NCI-H1694 treated with DMSO at 0.1 percent for 48 hours (cell line): ENCODE results near the gene IGF1.

Experiments
- DNase-seq: peaks from one replicate; lab custom pipeline; 2025; lab: John Stamatoyannopoulos, UW

Gene IGF1

DNA sequence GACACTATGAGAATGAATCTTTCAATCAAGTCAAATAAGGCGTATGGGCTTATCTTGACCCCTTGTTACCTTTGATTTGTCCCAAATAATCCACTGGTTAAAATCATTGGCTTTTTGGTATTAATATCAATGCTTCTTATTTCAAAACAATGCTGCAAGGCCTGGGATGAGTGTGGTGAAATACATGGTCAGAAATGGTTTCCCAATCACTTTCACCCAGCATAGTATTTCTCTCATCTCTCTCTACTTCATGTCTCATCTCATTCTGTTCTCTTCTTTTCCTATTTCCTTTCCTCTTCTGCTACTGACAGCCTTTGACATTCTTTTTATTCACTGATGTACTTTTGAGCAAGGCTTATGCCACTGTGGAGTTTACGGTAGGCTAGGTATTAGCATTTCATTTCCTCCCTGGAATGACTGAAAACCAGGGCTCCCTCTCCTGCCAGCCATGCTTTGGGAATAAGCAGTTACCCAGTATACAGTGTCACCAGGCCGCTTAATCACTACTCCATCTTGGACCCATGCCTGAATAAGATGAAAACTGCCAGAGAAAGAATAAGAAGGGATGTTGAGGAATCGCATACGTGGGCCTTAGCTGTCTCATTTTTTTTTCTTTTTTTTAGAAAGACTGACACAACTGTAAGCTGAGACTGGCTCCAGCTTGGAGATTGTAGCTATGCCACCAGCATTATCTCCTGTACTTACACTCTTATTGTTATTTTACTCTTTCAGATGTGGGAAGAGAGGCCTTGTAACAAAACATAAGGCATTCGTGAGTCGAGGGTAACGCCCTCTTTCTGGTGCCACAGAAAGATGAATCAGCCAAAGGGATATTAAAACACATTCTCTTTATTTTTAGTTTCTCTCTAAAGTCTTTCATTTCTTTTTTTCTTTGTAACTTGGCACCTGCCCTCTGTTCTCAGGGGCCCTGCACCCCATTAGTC is 53.5 kb downstream of the IGF1 start:
- DNase-seq = no peak

DNA sequence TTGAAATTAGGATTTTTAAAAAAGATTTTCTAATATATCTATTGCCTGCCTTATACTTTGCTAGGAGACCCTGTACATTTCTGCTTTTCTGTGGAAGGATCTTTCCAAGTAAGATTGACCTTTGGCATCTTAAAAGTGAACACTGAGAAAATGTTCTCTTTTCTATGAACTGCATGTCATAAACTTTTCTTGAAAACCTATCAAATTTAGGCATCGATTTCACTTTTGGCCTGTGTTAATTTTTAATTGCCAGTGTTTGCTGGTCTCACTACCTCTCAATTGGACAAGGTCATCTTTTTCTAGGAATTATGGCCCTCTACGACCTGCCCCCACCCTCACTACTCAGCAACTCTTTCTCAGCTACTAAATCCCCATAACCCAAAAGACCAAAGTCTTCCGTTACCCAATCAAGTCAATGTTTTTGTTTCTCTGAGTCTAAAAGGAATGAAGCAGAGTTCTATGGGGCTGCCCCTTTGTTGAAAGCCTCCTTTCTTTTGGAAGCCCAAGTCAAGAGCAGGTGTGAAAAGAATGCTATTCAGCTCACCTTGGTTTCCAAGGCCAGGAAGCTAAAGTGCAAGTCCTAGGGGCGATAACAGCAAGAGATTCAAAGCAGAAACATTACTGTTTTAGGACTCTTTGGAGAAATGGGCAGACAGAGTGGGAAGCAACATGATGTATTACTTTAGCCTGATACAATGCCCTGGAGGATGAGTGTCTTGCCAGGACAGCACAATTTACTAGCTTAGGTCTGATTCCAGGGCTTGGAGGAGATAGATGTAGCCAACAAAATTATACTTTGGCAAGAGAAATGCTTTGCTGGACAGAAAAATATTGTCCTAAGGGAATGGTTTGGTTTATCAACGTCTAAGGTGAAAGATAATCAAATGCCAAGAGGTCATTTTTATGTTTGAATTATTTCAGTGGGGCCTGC is 55.0 kb downstream of the IGF1 start:
- no peak for DNase-seq

DNA sequence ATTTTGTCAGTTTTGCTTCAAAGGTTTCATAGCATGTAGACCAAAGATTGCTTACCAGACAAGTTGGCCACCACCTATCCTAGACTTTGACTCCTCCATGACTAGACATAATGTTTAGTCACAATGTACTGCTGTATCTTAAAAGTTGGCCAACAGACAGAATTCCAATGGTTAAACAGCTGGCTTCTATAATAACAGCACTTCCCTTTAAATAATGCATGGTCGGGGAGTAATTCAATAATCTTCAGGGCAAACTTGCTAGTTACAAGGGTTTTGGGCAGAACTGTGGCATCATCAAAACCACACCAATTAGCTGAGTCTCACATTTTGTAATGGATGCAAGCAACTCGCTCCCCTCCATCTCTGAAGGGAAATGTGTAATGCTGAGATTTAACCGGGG is 56.9 kb downstream of the IGF1 start:
- no peak for DNase-seq

DNA sequence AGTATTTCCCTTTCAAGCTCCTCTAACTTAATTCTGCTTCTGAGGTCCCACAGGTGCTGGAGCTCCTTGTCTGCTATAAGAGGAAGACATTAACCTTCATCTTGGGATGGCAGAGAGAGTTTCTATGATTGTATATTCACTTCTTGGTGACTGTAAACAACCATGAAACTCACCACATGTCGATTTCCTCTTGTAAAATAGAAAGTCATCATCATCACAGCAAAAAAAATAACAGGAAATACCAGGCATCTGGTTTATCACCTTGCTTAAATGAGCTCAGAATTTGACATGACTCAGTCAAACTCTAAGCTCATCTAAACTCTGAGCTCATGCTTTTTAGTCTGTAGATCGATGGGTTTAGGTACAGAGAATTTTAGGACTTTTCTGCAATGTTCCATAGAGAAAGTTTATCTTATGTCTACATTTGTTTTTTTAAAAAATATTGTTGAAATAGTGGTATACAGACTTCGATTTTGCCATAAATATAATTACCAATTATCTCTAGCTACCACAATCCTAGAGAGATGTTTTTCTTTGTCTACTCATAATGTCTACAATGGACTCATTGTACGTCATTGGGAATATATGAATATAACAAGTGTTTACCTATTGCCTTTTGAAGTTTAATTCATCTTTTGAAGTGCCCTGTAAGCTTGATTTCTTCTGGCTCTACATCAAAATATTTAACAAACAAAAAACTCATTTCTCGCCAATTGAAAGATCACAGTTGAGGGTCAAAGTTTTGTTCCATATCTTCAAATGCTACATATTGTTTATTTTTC is 58.4 kb downstream of the IGF1 start:
- DNase-seq = no peak

DNA sequence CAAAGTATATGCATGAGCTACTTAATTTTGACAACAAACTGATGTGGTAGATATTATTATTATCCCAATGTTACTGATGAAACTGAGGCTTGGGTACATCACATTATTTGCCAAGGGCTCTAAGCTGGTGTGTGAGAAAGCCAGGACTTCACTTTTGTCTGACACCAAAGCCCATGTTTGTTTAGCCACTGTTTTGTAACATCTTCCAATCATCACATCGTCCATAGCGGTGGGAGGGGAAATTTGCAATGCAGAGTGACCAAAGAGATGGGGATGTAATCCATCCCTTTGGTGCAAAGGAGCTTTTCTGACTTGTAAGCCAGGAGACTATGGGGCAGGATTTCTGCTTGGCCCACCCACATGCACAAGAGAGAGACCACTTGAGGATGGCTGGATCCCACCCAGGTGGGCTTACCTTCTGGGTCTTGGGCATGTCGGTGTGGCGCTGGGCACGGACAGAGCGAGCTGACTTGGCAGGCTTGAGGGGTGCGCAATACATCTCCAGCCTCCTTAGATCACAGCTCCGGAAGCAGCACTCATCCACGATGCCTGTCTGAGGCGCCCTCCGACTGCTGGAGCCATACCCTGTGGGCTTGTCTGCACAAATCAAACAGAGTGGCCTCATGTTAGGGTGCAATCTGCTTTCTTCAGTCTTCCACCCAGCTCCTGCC is 61.1 kb downstream of the IGF1 start:
- no peak for DNase-seq

DNA sequence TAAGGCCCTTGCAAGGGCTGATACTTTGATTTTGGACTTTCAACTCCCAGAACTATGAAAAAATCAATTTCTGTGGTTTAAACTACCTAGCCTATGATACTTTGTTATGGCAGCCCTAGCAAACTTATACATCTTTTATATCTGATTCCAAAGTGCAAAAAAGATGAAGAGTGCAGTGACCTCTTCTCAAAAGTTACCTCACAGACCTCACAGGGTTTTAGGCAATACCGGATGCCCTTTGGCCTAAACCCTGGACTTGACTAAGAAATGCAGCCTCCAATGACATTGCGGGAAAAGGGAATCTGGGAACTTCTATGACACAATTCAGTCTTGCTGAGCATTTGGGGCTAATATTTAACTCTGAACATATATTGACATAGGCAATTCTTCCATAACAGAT is 63.3 kb downstream of the IGF1 start:
- DNase-seq = no peak

DNA sequence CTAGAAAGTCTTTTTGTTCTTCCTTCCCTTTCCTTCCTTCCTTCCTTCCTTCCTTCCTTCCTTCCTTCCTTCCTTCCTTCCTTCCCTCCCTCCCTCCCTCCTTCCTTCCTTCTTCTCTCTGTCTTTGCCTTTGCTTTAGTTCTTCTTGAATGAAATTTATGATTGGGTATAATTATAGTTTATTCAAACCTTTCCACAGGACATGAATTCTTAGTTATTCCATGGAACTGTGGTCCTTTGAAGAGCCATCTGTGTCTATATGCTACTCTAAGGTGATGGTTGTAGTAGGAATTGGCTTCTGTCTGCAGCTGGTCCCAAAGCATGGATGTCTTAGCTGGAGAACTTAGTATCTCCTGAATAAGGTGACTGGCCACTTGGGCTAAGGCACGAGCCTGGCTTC is 64.8 kb downstream of the IGF1 start:
- DNase-seq = no peak

DNA sequence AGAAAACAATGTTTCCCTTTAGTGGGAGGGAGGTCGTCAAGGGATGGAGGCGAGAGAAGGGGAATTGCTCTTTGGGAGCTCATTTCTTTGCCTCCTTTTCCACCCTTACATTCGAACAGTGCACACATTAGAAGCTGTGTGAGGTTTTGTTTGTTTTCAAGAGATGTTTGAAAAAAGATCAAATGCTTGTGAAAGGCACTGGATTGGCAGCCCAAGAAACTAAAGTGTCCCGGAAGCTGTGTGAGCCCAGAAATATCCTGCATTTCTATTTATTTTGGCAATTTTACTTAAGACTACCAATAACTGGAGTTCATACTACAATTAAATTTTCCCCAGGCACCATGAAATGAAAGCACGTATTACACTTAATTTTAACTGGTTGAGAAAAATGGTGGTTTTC is 67.0 kb downstream of the IGF1 start:
- no peak for DNase-seq

DNA sequence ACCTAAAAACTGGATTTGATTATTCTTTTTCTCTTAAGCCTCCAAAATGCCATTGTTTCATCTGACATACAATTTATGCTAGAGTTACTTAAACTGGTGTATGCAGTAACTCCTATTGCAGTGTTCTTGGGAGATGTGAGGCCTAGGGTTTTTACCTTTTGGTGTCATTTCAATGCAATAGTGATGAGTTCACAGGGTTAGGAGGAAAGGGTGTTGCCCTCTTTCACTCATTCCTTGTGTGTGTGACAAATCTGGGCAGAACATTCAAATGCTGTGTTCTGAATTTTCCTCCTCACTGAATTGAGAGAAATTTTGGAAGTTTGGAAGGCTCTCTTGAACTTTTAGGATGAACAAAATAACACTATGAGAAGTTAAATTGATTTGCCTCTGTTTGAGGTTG is 69.9 kb downstream of the IGF1 start:
- no peak for DNase-seq

DNA sequence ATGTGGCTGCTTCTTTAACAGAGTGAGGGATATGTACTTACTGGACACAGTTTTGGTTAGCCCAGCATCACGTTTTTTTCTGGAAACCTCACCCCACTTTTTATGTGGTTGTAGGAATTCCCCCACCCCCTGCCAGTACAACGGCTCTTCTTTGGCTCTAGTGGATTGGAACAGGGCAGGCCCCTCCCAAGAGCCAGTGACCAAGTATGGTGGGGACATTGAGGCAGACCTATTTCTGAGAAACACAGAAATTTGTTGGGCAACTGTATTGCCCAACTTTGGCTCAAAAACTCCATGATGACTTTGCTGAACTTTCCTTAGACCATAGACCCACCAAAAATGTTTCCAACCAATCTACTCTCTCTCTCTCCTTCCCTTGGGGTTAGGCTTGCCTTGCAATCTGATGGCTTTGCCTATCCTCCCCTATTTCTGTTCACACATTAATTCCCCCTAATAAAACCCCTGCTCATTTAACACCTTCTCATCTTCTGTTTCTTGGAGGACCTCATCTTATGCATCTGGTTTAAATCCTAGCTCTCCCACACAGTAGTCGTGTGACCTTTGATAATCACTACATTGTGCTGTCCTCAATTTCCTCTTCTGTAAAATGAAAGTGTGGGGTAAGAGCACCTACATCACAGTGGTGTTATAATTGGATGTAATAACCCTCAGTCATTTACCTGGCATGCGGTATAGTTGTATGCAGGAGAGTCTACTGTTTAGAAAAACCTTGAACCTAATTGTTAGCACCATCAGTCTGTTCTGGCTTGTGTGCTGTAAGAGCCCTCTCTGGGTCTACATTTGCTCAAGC is 71.7 kb downstream of the IGF1 start:
- no peak for DNase-seq

DNA sequence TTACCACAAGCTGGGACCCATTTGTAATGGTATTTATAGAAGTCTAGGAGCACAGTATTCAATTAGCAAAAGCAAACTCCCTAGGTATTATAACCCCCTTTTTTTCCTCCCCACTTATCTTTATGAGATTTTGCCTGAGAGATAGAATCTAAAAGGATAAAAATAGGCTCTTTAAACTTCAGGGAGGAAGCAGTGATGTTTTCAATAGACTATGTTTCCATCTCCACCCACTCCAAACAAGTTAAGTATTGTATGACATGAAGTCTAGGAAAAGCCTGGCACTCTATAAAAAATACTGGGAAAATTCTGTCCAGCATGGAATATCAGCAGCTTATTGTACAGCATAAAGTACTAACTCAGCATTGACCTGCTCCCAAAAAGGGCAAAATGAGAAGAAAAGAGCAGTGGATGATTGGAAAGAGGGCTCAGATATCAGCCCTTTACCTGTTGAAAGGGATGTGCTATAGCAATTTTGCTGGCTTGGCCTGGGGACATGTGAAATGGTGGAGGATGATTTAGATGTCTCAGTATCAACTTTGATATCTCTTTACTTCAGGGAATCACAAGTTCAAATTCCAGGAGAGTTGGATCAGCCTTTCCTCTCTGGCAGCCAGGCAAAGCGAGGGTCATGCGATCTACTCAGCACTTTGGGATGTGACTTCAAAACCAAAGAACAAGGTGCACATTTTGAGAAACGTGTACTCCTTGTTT is 72.4 kb downstream of the IGF1 start:
- DNase-seq = no peak

DNA sequence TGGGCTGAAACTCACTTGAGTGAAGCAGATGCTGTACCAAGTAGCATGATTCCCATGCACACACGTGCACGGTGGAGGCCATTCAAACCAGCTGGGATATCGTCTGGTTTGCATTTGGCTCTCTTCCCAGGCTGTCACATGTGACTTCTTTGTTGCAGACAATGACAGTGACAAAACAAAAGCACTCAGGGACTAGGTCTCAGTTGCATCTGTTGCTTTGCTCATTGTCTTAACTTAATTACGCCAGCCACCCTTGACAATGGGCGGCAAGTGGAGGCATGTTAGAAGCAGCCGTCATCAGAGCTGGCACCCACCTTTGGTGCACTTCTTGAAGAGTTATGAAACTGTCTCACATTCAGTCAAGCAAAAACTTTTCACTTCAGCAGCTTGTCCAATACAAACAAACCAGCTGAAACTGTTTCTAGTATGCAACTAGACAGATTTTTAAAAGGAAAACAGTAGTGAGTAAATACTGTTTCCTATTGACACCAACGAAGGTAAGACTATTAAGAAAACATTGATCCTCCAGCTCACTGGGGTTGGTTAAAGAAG is 74.3 kb downstream of the IGF1 start:
- DNase-seq = peak; percentile 80

DNA sequence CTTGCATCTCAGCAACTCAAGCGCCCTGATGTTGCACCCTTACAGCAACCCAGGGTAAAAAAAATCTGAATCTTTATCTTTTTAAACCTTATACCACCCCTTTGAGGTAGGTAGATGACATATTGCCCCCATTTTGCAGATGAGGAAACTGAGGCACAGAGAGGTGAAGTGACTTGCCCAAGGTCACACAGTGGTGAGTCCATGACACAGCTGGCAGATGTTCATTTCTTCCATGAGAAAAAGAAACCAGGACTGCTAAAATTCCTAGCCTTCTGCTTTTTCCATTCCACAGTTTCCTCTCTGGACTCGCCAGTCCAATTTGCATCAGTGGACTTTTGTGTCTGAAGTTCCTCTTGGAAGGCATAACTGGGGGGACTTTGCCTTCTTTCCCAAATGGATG is 79.3 kb downstream of the IGF1 start:
- no peak for DNase-seq

DNA sequence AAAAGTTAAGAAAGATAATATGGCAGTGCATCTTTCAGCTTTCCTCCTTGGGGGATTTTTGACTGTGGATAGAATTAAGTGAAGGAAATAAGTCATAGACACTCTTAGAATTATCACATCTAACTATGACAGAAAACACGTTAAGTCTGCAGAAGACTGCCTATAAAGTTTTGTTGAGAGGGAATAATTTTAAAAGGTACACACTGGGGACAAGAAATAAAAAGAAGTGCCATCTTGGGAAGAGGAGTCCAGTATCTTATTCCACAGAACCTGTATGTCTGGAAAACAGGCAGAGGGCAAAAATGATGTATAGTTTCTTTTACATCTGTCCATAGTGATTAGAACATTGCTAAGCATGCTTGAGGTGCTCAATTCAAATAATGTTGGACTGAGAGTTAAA is 80.7 kb downstream of the IGF1 start:
- DNase-seq = no peak

DNA sequence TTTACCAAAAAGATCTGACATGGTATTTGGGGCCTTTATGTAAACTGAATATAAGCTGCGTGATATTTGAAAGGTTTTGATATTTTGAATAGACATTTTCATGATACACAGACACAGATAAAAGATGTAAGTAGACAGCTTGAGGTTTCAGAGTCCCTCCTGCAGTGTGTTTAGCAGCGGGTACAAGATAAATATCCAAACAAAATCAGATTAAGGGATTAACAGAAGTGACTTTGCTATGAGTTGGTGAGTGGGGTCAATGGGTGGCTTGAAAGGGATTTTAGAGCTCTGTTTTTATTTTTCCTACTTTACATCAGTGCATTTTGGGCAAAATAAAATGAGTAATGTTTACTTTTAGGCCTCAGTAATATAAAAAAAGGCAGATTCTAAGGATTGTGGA is 84.1 kb downstream of the IGF1 start:
- no peak for DNase-seq

DNA sequence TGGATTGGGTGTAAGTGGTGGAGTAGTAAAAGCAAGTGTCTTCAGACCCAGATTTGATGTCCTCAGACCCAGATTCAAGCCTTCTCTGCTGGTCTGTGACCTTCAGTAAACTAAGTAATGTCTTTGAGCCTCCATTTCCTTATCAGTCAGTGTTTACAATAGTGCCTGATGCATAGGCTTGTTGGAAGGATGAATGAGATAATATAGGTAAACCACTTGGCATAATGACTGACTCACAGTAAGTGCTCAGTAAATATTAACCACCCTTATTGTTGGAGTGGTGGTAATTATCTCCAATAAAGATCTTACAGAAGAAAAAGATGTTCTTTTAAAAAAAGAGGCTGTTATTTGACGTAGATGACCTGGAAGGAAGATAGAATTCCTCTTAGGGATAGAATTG is 86.2 kb downstream of the IGF1 start:
- DNase-seq = no peak

DNA sequence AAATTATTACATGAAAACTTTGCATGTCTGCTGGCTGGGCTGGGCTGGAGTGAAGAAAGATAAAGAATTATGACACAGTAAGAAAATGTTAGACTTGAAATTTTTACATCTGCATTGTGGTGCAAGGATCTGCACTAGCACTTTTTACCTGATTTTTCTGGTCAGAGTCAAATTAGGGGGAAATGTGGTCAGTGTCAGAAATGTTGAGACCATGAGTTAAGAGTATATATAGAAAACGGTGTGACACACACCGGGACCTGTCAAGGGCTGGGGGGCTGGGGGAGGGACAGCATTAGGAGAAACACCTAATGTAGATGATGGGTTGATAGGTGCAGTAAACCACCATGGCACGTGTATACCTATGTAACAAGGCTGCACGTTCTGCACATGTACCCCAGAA is 90.3 kb downstream of the IGF1 start:
- no peak for DNase-seq

DNA sequence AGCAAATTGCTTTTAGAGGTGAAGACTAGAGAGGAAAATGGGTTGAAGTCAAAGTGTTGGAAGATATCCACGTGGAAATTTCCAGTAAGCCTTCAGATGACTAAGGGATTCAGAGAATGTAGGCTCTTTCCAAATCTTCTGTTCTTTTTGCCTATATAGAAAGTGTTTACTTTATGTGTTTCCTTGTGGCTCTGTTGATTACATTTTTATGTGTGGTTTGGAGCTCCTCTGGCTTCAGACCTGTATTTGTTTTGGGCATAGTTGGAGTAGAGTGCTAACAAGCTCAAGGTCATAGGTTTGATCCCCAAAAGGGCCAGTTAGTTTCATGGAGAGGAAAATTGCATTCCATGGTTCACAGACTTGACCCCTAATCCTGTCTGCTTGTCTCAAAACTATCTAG is 91.9 kb downstream of the IGF1 start:
- no peak for DNase-seq

DNA sequence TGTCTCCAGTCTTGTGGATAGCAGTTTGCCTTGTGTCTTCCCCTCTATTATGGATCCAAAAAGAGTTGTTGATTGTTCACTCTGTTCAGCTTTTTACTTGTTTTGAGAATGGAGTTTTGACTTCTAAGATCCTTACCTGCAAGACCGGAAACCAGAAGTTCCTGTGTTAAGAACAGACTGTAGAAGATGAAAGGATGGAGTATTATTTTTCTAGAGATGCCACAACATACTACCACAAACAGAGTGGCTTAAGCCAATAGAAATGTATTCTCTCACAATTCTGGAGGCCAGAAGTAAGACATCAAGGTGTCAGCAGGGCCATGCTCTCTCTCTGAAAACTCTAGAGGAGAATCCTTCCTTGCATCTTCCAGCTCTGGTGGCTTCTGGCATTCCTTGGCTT is 95.0 kb downstream of the IGF1 start:
- no peak for DNase-seq
